ENCODE data around the gene SYTL5.

Gene SYTL5

DNA sequence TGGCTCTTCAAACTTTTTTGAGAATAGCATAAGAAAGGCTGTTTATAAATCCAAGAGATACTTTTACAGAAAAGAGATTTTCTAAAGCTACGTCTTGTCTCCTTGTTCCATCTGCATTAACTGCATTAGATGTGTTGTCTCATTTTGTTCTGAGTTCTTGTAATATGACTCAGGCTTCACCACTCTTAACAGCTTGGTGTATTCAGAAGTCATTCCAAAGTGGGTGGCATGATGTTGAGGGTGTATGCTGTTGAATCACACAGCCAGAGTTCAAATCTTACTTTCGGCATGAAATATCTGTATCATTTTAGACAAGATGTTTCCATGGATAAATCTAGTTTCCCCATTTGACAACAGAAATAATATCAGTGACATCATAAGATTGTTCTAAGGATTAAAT, 30.1 kb downstream of the SYTL5 start:
- DNase-seq = no peak

DNA sequence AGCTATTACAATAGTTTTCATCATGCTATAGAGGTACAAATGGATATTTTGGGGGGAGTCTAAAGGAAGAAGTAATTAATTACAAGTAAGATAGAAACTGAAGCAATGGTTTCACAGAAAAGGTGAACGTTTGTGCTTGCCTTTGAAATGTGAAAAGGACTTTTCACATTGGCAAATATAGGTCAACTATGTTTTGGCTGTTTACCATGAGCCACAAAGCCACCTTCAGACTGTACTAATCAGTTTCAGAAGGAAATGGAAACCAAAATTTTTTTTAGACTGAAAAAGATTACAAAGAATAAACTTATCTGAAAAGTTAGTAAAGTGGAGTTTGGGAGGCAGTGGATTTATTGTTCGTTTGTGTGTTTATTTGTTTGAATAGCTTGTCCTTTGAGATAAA, 32.1 kb downstream of the SYTL5 start:
- no peak for DNase-seq

DNA sequence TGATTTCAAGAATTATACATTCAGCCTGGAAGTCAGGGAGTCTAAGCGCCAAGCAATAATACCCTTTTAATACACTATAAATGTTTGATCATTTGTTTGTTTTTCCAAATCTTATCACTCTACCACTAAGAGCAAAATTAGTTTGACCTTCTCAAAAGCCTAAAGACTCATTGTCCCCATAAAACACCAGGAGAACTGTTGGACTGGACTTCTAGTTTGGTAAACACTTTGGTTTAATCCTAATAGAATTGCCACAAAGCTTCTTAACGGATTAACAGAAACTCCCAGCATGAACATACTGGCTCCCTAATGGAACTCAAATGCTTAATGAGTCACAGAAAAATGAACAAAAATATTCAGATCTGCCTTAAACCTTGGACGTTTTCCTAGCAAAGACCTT, 34.9 kb downstream of the SYTL5 start:
- no peak for DNase-seq

DNA sequence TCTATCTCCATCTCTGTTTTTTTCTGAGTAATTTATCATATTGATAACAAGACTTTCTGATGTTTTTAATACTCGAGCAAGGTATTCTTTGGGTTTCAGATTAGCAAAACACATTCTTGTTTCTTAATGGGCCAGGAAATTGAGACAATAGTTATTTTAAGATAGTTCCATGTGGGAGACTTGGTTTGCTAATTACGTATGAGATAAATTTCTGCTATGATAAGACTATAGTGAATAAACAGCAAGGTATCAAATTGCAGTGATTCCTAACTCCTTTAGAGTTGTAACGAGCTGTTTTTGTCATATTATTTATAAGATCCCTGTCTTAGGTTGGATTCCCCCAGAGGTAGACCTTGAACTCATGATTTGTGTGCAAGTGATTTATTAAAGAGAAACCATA, 38.3 kb downstream of the SYTL5 start:
- DNase-seq = no peak

DNA sequence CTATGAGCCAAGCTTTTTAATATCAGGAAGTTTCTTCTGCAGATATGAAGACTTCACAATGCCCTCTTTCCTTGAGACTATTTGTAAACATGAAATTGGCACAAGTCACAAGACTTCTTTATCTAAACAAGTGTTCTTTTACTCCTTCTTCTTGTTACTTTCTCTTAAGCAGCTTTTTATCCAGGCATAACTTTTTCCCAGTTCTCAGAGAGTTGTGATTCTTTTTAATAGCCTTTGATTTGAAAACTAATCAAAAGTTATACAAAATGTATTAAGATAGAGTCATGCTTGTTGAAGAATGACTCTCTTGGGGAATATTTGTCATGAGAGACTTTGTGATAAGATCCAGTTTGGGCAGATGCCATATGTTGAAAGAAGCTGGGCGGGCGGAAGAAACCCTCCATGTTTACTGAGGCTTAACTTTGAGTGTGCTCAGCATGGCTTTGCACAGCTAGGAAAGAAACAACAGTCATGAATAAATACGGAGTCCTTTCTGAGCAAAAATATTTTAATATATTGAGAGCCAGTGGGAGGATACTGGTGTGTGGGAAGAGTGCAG, 39.3 kb downstream of the SYTL5 start:
- no peak for DNase-seq

DNA sequence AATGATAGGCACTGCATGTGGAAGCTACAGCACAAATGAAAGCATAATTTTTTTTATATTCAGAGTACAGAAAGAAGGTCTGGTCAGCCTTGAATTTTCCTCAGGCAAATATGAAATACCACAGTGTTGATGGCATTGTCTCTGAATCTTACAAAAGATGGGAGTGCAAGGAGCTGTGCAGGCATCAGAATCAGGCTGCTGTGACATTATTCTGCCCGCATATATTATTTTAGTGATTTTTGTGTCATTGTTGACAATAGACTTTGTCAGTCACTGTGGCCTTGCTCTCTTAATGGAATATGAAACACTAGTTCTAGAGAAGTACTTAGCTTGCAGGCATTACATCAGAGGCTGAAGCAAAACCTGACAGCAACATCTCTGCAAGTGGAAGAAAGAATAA, 42.5 kb downstream of the SYTL5 start:
- DNase-seq = no peak

DNA sequence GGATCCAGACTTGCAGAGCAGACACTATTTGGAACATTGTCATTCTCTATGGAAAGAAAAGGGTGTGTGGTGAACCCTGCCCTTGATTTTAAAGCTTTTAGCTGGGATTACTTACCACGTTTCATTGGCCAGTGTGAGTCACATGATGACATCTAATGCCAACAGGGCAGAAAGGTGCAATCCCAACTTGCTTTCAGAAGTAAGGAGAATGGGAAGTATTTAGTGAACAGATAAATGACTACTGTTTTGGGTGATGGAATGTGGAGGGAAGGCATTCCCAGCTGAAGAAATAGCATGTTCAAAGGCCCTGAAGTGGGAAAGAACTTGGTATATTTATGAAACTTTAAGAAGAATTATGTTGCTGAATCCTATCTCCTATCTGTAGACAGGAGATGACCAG, 44.5 kb downstream of the SYTL5 start:
- no peak for DNase-seq

DNA sequence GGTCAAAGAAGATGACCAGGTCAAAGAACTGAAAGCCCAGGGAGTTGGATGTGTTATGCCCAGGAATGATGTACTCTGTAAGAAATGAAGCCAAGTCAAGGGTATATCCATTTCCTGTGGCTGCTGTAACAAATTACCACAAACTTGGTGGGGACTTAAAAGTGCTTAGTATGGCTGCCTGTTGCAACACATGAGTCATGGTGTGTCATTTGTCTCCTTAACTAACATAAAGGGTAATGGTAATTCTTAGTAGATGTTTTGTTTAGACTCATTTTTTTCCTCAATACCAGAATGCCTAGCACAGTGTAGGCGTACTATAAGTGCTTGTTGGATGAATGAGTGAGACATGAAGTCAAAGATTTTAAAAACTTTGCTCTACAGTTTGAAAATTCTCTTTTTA, 45.7 kb downstream of the SYTL5 start:
- DNase-seq = no peak

DNA sequence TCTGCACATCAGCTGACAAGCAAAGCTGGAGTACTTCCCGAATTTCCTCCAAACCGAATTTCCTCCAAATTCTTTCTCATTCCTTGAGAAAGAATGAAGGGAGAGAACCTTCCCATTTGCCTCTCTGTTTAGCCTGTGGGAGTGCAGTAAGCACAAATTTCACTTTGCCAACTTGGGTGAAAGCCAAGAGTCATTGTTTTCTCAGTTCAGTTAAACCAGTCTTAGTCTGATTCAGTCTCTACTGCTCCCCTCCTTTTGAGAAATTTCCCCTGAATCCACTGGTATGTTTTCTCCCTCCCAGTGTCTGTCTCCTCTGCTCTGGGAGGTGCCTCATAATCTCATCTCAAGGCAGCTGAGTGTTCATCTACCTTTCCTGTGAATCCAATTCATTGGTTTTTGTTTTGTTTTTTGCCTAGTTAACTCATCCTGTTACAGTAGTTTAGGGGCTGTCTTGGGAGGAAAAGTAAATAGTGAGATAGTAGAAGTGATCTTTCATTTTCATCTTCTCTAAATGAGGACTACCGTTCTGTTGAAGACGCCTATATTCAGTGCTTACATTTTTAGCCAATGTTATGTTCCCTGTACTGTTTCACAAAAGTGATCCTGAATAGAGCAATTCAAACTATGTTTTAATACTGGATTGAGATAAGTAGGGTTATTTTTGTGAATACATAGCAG, 49.0 kb downstream of the SYTL5 start:
- no peak for DNase-seq

DNA sequence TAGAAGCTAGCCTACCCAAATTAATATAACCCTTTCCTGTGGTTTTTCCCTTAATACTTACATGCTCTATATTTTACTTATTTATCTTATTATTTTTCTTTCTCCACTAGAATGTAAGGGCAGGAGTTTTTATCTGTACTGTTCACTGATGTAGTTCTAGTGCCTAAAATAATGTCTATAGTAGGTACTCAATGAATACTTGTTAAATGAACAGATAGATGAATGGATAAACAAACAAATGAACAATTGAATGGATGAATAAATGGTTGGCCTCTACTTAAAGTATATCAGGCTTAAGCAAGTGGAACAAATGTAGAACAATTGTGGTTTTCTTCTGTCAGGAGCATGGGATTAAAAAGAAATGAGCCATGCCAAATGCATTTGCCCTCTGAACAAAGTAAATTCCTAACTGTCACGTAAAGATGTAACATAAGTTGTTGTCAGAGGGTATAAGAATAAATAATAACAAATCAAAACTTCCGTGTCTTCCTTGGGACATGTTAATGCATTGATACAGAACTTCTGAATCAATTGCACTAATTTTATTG, 54.1 kb downstream of the SYTL5 start:
- DNase-seq = no peak

DNA sequence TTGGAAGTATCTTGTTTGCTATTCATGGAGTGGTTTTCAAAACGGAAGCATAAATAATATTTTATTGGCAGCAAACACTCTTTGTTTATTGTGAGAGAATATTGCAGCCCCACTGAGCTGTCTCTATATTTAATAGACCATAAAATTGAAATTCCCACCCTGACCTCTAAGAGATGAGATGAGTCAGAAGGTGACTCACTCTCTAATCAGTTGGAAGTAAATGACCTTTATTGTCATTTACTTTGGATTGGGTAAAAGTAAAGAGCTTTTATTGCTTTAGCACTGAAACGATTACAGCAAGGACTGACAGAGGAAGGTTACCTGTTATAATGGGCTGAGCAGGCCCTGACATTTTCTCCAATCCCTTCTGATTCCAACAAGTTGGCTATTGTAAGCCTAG, 55.0 kb downstream of the SYTL5 start:
- no peak for DNase-seq

DNA sequence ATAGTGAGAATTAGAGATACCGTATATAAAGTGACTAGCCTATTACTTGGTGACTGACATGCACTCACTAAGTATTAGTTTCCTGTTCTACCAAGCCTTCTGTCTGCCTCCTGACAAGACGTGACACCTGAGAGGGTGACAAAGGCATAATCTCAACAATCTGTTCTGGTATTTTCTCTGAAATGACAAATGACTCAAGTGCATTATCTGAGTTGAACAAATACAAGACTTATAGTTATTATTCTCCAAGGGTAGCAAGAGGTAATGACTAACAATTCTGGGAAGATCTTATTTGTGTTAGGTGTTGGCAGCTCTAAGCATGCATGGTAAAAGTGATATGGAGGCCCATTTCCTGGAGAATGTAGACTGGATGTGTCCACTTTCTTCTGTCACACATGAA, 60.6 kb downstream of the SYTL5 start:
- DNase-seq = no peak

DNA sequence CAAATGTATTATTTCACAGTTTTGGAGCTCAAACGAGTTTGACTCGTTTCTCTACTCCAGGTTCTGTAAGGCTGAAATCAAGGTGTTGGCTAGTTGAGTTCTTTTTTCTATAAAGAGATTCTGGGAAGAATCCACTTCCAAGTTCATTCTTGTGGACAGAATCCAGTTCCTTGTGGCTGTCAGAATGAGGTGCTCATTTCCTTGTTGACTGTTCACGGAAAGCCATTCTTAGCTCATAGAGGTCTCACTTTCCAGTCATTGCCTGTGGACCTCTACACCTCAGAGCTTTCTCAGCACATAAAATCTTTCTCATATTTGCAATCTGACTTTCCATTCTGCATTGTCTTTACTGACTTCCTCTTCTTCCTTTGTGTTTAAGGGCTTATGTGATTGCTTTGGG, 62.9 kb downstream of the SYTL5 start:
- no peak for DNase-seq

DNA sequence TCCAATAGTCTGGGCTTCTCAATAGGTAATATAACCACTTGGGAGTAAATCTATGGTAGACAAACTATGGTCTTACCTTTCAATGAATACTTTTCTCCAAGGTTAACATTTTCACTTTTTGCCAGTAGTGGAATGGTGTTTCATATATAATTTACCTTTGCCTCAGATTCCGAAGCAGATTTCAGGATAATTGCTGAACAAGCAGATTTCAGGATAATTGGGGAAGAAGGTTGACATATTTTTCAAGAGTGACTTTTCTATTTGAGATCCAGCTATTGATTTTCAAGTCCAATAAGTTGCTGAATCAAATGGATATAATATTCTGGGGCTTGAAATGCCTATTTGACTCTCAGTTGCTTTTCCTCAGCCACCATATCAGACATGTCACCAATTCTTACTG, 63.6 kb downstream of the SYTL5 start:
- no peak for DNase-seq

DNA sequence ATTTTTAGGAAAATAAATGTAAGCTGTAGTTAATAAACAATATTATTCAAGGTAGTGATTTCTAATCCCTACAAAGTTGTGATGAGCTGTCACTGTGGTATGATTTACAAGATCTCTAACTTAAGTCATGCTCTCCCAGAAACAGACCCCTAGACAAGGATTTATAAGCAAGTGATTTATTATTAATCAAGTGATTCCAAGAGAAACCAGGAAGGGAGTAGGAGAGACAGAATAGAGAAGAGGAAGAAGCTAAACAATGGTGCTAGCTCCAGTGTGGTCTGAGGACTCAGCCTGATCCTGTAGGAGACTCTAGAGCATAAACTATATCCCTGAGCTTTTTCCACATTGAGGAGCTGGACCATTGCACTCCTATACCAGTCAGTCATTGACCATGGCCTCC, 73.1 kb downstream of the SYTL5 start:
- no peak for DNase-seq

DNA sequence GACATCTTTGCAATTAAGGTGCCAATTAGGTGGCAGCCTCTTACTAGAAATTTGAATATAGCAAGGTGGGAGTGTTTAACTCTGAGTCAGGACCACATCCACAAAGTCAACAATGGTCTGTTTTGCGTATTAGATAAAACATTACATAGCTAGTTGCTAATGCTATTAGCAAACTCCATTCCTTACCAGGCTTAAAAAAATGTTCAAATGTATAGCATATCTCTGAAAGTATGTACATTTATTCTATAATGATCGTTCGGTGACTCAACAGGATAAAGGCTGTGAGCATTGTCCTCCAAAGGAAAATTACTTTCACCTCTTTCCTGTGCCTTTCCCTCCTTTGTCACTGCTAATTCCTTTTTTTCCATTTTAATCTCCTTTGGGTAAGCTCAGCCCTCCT, 74.5 kb downstream of the SYTL5 start:
- DNase-seq = no peak

DNA sequence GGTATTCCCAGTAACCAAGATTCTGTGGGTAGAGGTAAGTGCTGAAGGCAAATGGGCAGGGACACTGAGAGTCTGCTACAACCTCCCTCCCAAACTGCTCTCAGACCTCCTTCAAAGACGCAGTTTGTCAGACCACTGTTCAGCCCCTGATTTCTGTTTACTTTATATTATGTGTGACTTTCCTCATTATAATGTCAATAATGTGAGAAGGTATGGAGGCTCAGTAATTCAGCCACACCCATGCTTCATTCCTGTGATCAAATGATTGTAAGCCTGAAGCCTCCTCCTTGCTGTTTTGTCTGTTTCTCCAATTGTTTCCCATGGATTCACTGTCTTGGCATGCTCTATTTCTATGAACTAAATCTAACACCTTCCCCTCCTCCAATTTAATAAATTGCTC, 75.6 kb downstream of the SYTL5 start:
- no peak for DNase-seq

DNA sequence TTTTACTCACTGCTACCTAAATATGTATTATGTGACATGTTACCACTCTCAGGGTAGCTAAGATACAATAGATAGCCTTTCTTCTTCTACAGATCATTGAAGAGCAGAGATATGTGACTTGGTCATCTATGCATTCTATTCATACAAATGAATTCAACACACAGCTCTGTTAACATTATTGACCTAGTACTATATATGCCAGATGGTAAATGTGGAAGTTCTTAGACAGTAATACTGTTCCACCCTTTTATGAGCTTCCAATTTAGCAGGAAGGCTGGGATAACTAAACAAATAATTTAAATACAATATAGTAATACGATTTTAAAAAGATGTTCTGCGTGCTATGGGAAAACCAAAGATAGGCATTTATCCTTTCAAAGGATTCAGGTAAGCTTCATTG, 76.0 kb downstream of the SYTL5 start:
- DNase-seq = no peak

DNA sequence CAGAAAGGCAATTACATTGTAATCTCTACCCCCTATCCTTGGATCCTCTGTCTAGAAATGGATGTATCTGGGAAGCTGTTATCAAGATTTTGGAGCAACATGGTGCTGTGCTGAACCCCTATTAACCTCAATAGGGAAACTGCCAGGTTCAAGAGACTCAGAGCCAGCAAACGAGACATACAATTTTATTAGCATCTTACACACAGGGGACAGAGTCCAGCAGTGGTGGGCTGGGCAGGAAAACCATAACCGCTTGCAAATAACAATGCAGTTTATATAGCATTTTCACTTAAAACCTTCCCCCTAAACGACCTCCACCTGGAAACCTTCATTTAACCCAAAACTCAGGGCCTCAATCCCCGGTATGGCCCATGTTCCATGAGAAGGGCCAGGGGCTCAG, 79.5 kb downstream of the SYTL5 start:
- no peak for DNase-seq

DNA sequence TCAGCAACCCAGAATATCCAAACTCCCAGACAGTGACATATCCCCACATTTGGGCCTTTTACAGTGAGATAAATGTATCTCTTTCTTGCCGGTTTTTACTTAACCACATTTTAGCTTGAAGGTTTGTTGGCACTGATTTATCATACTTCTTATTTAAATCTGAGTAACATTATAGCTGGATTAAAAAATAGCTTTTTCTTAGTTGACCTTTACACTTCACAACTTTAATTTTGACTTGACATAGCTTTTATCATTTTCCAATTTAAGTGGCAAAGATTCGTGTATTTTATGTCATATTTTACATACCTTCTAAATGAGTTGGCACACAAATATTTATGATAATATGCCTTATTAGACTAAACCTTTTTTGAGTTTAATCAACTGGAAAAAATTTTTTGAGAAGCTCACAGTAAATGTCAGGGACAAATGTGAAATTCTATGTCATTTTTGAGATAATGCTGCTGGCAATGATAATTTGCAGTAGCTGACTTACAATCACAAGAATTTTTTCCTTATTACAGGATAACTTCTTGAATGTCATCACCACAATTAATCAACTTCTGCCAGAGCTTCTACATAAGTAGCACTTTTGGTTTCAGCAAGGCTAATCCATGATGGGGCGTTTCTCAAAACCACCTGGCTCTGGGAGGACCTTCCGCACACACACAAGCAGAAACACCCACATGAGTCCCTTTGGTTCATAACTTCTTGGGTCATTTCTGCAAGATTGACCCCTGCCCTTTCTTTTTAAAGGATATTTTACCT, 80.3 kb downstream of the SYTL5 start:
- no peak for DNase-seq

DNA sequence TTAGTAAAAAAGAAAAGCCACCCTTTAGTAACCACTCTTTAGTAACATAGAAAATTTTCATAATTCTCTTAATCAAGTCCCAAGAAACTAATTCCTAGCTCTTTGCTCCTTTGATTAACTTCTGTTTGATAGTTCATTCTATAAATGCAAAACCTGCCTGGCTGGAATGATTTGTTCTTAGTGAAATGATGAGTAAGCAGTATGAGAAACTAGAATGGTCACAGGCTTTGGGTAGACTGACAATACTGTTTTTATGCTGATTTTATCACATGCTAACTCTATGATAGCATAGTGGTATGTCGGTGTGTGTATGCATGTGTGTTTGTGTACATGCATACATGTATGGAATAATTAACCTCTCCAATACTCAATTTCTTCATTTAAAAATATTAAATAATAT, 81.2 kb downstream of the SYTL5 start:
- DNase-seq = no peak

DNA sequence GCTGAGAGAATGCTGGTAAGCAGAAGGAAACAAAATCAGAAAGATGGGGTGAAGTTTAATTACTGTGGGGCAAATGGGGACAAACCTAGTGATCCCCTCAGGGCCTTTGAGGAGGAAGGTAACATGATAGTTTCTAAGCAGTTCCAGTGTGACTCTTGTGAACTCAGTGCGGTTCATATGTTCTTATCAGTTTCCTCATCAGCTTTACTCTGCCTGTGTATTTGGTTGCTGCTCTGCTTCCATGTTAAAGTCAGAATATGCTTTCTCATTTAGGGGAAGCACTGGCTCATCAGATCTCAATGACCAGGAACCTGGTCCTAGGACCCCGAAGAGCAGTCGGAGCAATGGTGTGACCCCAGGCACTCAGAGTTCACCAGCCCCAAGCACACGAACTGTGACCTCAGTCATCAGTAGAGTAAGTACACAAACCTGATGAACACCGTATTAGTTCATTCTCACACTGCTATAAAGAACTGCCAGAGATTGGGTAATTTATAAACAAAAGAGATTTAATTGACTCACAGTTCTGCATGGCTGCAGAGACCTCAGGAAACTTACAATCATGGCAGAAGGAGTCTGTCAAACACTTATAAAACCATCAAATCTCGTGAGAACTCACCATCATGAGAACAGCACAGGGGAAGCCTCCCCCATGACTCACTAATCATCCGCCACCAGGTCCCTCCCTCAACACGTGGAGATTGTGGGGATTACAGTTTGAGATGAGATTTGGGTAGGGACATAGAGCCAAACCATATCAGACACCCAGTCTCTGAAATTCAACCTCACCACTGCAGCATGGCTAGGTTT, 83.0 kb downstream of the SYTL5 start:
- DNase-seq = no peak

DNA sequence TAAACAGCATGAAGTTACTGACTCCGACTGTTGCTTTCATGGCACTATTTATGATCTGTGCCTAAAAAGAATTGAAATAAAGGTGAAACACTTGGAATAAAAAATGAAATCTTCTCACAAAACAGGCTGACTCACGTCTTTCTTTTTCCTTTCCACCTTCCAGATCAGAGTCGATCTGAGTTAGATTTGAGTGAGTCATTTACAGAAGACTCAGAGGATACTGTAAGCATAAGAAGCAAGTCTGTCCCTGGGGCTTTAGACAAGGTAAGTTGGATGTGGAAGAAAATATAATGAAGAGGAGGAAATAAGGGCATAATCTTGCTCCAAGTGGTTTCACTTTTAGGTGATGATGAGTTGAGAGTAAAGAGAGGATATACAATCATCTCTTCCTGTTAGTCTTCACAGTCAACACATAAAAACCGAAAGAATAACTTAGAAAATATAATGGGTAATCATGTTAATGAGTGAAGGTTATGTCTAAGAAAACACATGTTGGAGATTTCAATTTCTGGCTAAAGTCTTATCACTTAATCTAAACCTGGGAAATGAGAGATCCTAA, 89.7 kb downstream of the SYTL5 start:
- DNase-seq = no peak

Data from activated CD4-positive, alpha-beta T cell treated with anti-CD3 and anti-CD28 coated beads, Interleukin-2, amount 50 U/mL, for 1 hour (primary cell).